ENCODE data around the gene C19orf25. TPM values are rescaled to one million over a fixed set of nuclear protein-coding genes. Genes with fewer than 3 reads are reported as not detected.
A peak's percentile ranks its signal among the peaks of the same experiment; 100 is the strongest.

Gene C19orf25
- total RNA-seq, 1 donor: 30.0 TPM

- no peaks in the 10 kb centered on the region for H3K36me3 ChIP-seq (ENCODE audit: insufficient read depth, low read length)
- H3K4me2 ChIP-seq (ENCODE audit: insufficient read depth, low read length): no peak overlapping the region
- no peak overlapping the region for H2AFZ ChIP-seq (ENCODE audit: low read length)
- peaks cover 68% of the 10 kb centered on the region for H3K27me3 ChIP-seq (ENCODE audit: insufficient read depth, low read length)
- H3K27ac ChIP-seq (ENCODE audit: low read depth, low read length): no peak overlapping the region
- peaks cover 64% of the 10 kb centered on the region for H4K20me1 ChIP-seq (ENCODE audit: insufficient read depth, low read length)
- H3K4me1 ChIP-seq (ENCODE audit: insufficient read depth, low read length): no peaks in the 10 kb centered on the region
- DNase-seq (ENCODE audit: insufficient read length, low spot score, missing footprints): peak; percentile 98
- H3K9me3 ChIP-seq (ENCODE audit: low read depth, low read length): no peaks in the 10 kb centered on the region
- H3K4me3 ChIP-seq (ENCODE audit: insufficient read depth, low read length): no peak overlapping the region
- H3K79me2 ChIP-seq (ENCODE audit: insufficient read depth, low read length): no peaks in the 10 kb centered on the region
- no peak for TF ChIP-seq CTCF (IDR thresholded peaks at IDR 0.05; ENCODE audit: extremely low read depth, low read depth, low read length)
Observed at GRCh38 chr19:1468821-1469254, 10.2 kb downstream of the C19orf25 start.

- peaks cover 59% of the 10 kb centered on the region for H4K20me1 ChIP-seq (ENCODE audit: insufficient read depth, low read length)
- peak; percentile 94 for DNase-seq (ENCODE audit: insufficient read length, low spot score, missing footprints)
- no peaks in the 10 kb centered on the region for H3K36me3 ChIP-seq (ENCODE audit: insufficient read depth, low read length)
- no peaks in the 10 kb centered on the region for H3K4me1 ChIP-seq (ENCODE audit: insufficient read depth, low read length)
- no peak overlapping the region for H2AFZ ChIP-seq (ENCODE audit: low read length)
- H3K27me3 ChIP-seq (ENCODE audit: insufficient read depth, low read length): peaks cover 67% of the 10 kb centered on the region
- H3K4me3 ChIP-seq (ENCODE audit: insufficient read depth, low read length): no peak overlapping the region
- no peaks in the 10 kb centered on the region for H3K79me2 ChIP-seq (ENCODE audit: insufficient read depth, low read length)
- H3K4me2 ChIP-seq (ENCODE audit: insufficient read depth, low read length): no peak overlapping the region
- H3K27ac ChIP-seq (ENCODE audit: low read depth, low read length): no peak overlapping the region
- TF ChIP-seq CTCF (IDR thresholded peaks at IDR 0.05; ENCODE audit: extremely low read depth, low read depth, low read length): no peak
- H3K9me3 ChIP-seq (ENCODE audit: low read depth, low read length): no peaks in the 10 kb centered on the region
Observed at GRCh38 chr19:1468274-1468820, 10.7 kb downstream of the C19orf25 start.

- H3K27me3 ChIP-seq (ENCODE audit: insufficient read depth, low read length): peaks cover 61% of the 10 kb centered on the region
- H4K20me1 ChIP-seq (ENCODE audit: insufficient read depth, low read length): peaks cover 52% of the 10 kb centered on the region
- H3K36me3 ChIP-seq (ENCODE audit: insufficient read depth, low read length): no peaks in the 10 kb centered on the region
- no peaks in the 10 kb centered on the region for H3K9me3 ChIP-seq (ENCODE audit: low read depth, low read length)
- H2AFZ ChIP-seq (ENCODE audit: low read length): no peak overlapping the region
- TF ChIP-seq CTCF (IDR thresholded peaks at IDR 0.05; ENCODE audit: extremely low read depth, low read depth, low read length): no peak
- H3K79me2 ChIP-seq (ENCODE audit: insufficient read depth, low read length): no peaks in the 10 kb centered on the region
- H3K4me3 ChIP-seq (ENCODE audit: insufficient read depth, low read length): no peak overlapping the region
- no peaks in the 10 kb centered on the region for H3K4me1 ChIP-seq (ENCODE audit: insufficient read depth, low read length)
- DNase-seq (ENCODE audit: insufficient read length, low spot score, missing footprints): no peak
- H3K4me2 ChIP-seq (ENCODE audit: insufficient read depth, low read length): no peak overlapping the region
- H3K27ac ChIP-seq (ENCODE audit: low read depth, low read length): no peak overlapping the region
Observed at GRCh38 chr19:1467490-1468273, 11.3 kb downstream of the C19orf25 start.

- no peak for TF ChIP-seq CTCF (IDR thresholded peaks at IDR 0.05; ENCODE audit: extremely low read depth, low read depth, low read length)
- H3K4me1 ChIP-seq (ENCODE audit: insufficient read depth, low read length): no peaks in the 10 kb centered on the region
- H3K4me3 ChIP-seq (ENCODE audit: insufficient read depth, low read length): no peak overlapping the region
- H2AFZ ChIP-seq (ENCODE audit: low read length): no peak overlapping the region
- H3K9me3 ChIP-seq (ENCODE audit: low read depth, low read length): no peaks in the 10 kb centered on the region
- H3K36me3 ChIP-seq (ENCODE audit: insufficient read depth, low read length): no peaks in the 10 kb centered on the region
- no peaks in the 10 kb centered on the region for H3K79me2 ChIP-seq (ENCODE audit: insufficient read depth, low read length)
- peaks cover 47% of the 10 kb centered on the region for H4K20me1 ChIP-seq (ENCODE audit: insufficient read depth, low read length)
- no peak for DNase-seq (ENCODE audit: insufficient read length, low spot score, missing footprints)
- H3K27me3 ChIP-seq (ENCODE audit: insufficient read depth, low read length): peaks cover 55% of the 10 kb centered on the region
- H3K27ac ChIP-seq (ENCODE audit: low read depth, low read length): no peak overlapping the region
- no peak overlapping the region for H3K4me2 ChIP-seq (ENCODE audit: insufficient read depth, low read length)
Observed at GRCh38 chr19:1467215-1467489, 11.9 kb downstream of the C19orf25 start.
